H1 (cell line): Measurements from ENCODE around the gene GPX5. TPM values are rescaled to one million over a fixed set of nuclear protein-coding genes. Genes with fewer than 3 reads are reported as not detected.

ENCODE experiments used
- CTCF ChIA-PET: fragments of 300-600 bp; sonication (Branson Sonifier 250); formaldehyde crosslinking; loops from one replicate; lab custom pipeline; 2021; ENCODE audit not compliant: partially characterized antibody; lab: Charles Lee
- POLR2A ChIA-PET: fragments of 300-600 bp; sonication (Branson Sonifier 250); formaldehyde crosslinking; loops from one replicate; lab custom pipeline; 2021; ENCODE audit warnings: inconsistent platforms; ENCODE audit not compliant: partially characterized antibody; lab: Charles Lee
- DNase-seq, 2 experiments: peaks; one replicate each; pipeline versions ENCODE4 v3.0.0 to v3.0.0-alpha.2; 2010 to 2022; ENCODE audit warnings: low spot score in 2 of 2, low read depth in 1 of 2, mixed read lengths in 1 of 2
- FAIRE-seq: peaks from 2 replicates; lab custom pipeline; 2011; peaks lifted over from hg19 to GRCh38; lab: Jason Lieb, UNC
- H2AFZ ChIP-seq: 2 replicates; pipeline ENCODE4 v1.8.1; 2012; ENCODE audit warnings: low read length, inconsistent platforms
- H2AK5ac ChIP-seq: 2 replicates; pipeline ENCODE4 v1.6.1; 2013; ENCODE audit warnings: low read depth, low read length
- H2BK120ac ChIP-seq: replicated peaks from 2 replicates; pipeline ENCODE3; 2013; ENCODE audit warnings: low read depth, low read length, inconsistent platforms
- H2BK12ac ChIP-seq: 2 replicates; pipeline ENCODE4 v1.6.1; 2013; ENCODE audit warnings: low read depth, low read length
- H2BK15ac ChIP-seq: 2 replicates; pipeline ENCODE4 v1.6.1; 2013; ENCODE audit warnings: low read length
- H2BK20ac ChIP-seq: 2 replicates; pipeline ENCODE4 v1.6.1; 2013; ENCODE audit warnings: low read length
- H2BK5ac ChIP-seq: 2 replicates; pipeline ENCODE4 v1.6.1; 2013; ENCODE audit warnings: low read depth, low read length
- H3K14ac ChIP-seq: 2 replicates; pipeline ENCODE4 v1.6.1; 2013; ENCODE audit warnings: inconsistent platforms; ENCODE audit not compliant: insufficient read length
- H3K18ac ChIP-seq: 2 replicates; pipeline ENCODE4 v1.6.1; 2013; ENCODE audit warnings: low read length; ENCODE audit errors: extremely low read depth
- H3K23ac ChIP-seq: 2 replicates; pipeline ENCODE4 v1.6.1; 2013; ENCODE audit warnings: inconsistent platforms; ENCODE audit not compliant: insufficient read length
- H3K23me2 ChIP-seq: 2 replicates; pipeline ENCODE4 v1.6.1; 2013; ENCODE audit warnings: low read depth, low read length
- H3K27ac ChIP-seq: 2 replicates; pipeline ENCODE4 v1.6.1; 2011; ENCODE audit warnings: low read depth, low read length, inconsistent platforms
- H3K27me3 ChIP-seq, 4 experiments: replicated peaks in 1 of 4; 1 replicate in 1 of 4; 2 replicates in 3 of 4; pipeline versions ENCODE4 v1.6.1 to v1.8.1; 2011 to 2013; ENCODE audit warnings: low read length in 3 of 4, mild to moderate bottlenecking in 3 of 4, inconsistent platforms in 2 of 4, mixed read lengths in 2 of 4, moderate library complexity in 1 of 4; ENCODE audit not compliant: control insufficient read depth in 3 of 4, insufficient read depth in 3 of 4; ENCODE audit errors: extremely low read depth in 1 of 4
- H3K36me3 ChIP-seq, 4 experiments: 2 replicates each; pipeline versions ENCODE4 v1.6.1 to v1.8.1; 2011 to 2013; ENCODE audit warnings: mild to moderate bottlenecking in 4 of 4, low read length in 3 of 4, moderate library complexity in 2 of 4, control low read depth in 1 of 4, inconsistent platforms in 1 of 4; ENCODE audit not compliant: insufficient read depth in 4 of 4, control insufficient read depth in 2 of 4
- H3K4ac ChIP-seq: replicated peaks from 2 replicates; pipeline ENCODE3; 2013; ENCODE audit warnings: low read length, low read depth, mixed read lengths, inconsistent platforms; ENCODE audit not compliant: insufficient read length
- H3K4me1 ChIP-seq, 4 experiments: replicated peaks in 1 of 4; 1 replicate in 1 of 4; 2 replicates in 3 of 4; pipeline versions ENCODE4 v1.6.1 to v1.8.1; 2011 to 2013; ENCODE audit warnings: low read length in 3 of 4, inconsistent platforms in 2 of 4, mixed read lengths in 1 of 4; ENCODE audit not compliant: insufficient read depth in 4 of 4, control insufficient read depth in 3 of 4
- H3K4me2 ChIP-seq, 2 experiments: 2 replicates each; pipeline versions ENCODE4 v1.6.1 to v1.8.1; 2011 to 2013; ENCODE audit warnings: low read depth in 2 of 2, low read length in 2 of 2, control low read depth in 1 of 2, inconsistent platforms in 1 of 2, mild to moderate bottlenecking in 1 of 2; ENCODE audit not compliant: insufficient read depth in 1 of 2
- H3K4me3 ChIP-seq, 4 experiments: fragments of 200-600, 300-600 bp in 1 of 4; sonication (generic), shearing (Covaris generic), sonication (Bioruptor Twin) in 1 of 4; 2 replicates each; pipeline versions ENCODE4 v1.5.1 to v1.8.1; 2011 to 2016; ENCODE audit warnings: low read length in 4 of 4, low read depth in 3 of 4, control low read depth in 2 of 4, inconsistent platforms in 2 of 4, mild to moderate bottlenecking in 2 of 4, mixed read lengths in 1 of 4, moderate library complexity in 1 of 4; ENCODE audit not compliant: insufficient read depth in 2 of 4; ENCODE audit errors: extremely low read depth in 1 of 4
- H3K56ac ChIP-seq: replicated peaks from 2 replicates; pipeline ENCODE3; 2013; ENCODE audit warnings: low read depth, mild to moderate bottlenecking, mixed read lengths, low read length, inconsistent platforms; ENCODE audit not compliant: insufficient read length
- H3K79me1 ChIP-seq: 2 replicates; pipeline ENCODE4 v1.6.1; 2013; ENCODE audit warnings: low read depth, low read length, control low read depth
- H3K79me2 ChIP-seq, 2 experiments: 2 replicates each; pipeline versions ENCODE4 v1.6.1 to v1.8.1; 2012 to 2013; ENCODE audit warnings: low read length in 2 of 2, mild to moderate bottlenecking in 2 of 2, inconsistent platforms in 1 of 2; ENCODE audit not compliant: insufficient read depth in 2 of 2, control insufficient read depth in 1 of 2
- H3K9ac ChIP-seq, 4 experiments: replicated peaks in 1 of 4; 1 replicate in 1 of 4; 2 replicates in 3 of 4; pipeline versions ENCODE4 v1.6.1 to v1.8.1; 2011 to 2013; ENCODE audit warnings: low read depth in 3 of 4, low read length in 3 of 4, control low read depth in 2 of 4, mild to moderate bottlenecking in 2 of 4, moderate library complexity in 2 of 4, inconsistent platforms in 1 of 4; ENCODE audit errors: extremely low read depth in 1 of 4
- H3K9me3 ChIP-seq, 2 experiments: 2 replicates each; pipeline versions ENCODE4 v1.6.1 to v1.8.1; 2012 to 2013; ENCODE audit warnings: mild to moderate bottlenecking in 2 of 2, moderate library complexity in 2 of 2, control low read depth in 1 of 2, inconsistent platforms in 1 of 2, low read depth in 1 of 2, low read length in 1 of 2, mixed read lengths in 1 of 2; ENCODE audit not compliant: insufficient read depth in 2 of 2
- H4K20me1 ChIP-seq, 2 experiments: replicated peaks in 1 of 2; 2 replicates each; pipeline versions ENCODE3 to v1.8.1; 2011 to 2013; ENCODE audit warnings: inconsistent platforms in 2 of 2, low read length in 2 of 2, mild to moderate bottlenecking in 1 of 2; ENCODE audit not compliant: insufficient read depth in 2 of 2, control insufficient read depth in 1 of 2
- H4K5ac ChIP-seq: 2 replicates; pipeline ENCODE4 v1.6.1; 2013; ENCODE audit warnings: low read length, low read depth, mixed read lengths, inconsistent platforms; ENCODE audit not compliant: insufficient read length
- H4K8ac ChIP-seq: 2 replicates; pipeline ENCODE4 v1.8.0; 2013; ENCODE audit warnings: mild to moderate bottlenecking, moderate library complexity, low read length, inconsistent platforms; ENCODE audit not compliant: insufficient read depth; ENCODE audit errors: extremely low read depth
- H4K91ac ChIP-seq: replicated peaks from 2 replicates; pipeline ENCODE3; 2013; ENCODE audit warnings: low read length, mixed read lengths, inconsistent platforms; ENCODE audit not compliant: insufficient read length
- EP300 ChIP-seq, 2 experiments: IDR thresholded peaks; 1 replicate in 1 of 2; 2 replicates in 1 of 2; pipeline ENCODE4 v1.6.1; 2011 to 2012; ENCODE audit warnings: low read depth in 2 of 2, low read length in 2 of 2, mild to moderate bottlenecking in 2 of 2, borderline replicate concordance in 1 of 2, inconsistent platforms in 1 of 2, moderate library complexity in 1 of 2
- GABPA ChIP-seq: IDR thresholded peaks from 2 replicates; pipeline ENCODE4 v1.6.1; 2011; ENCODE audit warnings: mild to moderate bottlenecking, low read length, moderate library complexity, borderline replicate concordance; ENCODE audit not compliant: insufficient read depth
- KDM1A ChIP-seq: fragments of 200-600, 300-600 bp; sonication (generic); IDR thresholded peaks from 2 replicates; pipeline ENCODE4 v1.7.1; 2016; ENCODE audit warnings: mild to moderate bottlenecking, low read length, borderline replicate concordance
- POLR2AphosphoS5 ChIP-seq: IDR thresholded peaks from 2 replicates; pipeline ENCODE4 v1.6.1; 2011; ENCODE audit warnings: low read depth, low read length
- RBBP5 ChIP-seq: IDR thresholded peaks from 2 replicates; pipeline ENCODE4 v1.7.1; 2012; ENCODE audit warnings: low read depth, mild to moderate bottlenecking, inconsistent platforms, low read length, moderate library complexity, borderline replicate concordance
- RFX5 ChIP-seq: IDR thresholded peaks from 2 replicates; pipeline ENCODE4 v1.6.1; 2011; ENCODE audit warnings: low read depth, low read length, improper control_type of control experiment, borderline replicate concordance
- RNF2 ChIP-seq: fragments of 200-900, 300-1000 bp; sonication (generic); IDR thresholded peaks from 2 replicates; pipeline ENCODE4 v1.7.1; 2016; ENCODE audit warnings: borderline replicate concordance, low read depth, mild to moderate bottlenecking, antibody characterized with exemption, low read length; ENCODE audit not compliant: poor library complexity, severe bottlenecking; ENCODE audit errors: missing control alignments
- SAP30 ChIP-seq: fragments of 300-600 bp; sonication (generic); IDR thresholded peaks from 2 replicates; pipeline ENCODE4 v1.7.1; 2012; ENCODE audit warnings: low read length, moderate library complexity, mild to moderate bottlenecking, inconsistent platforms; ENCODE audit not compliant: insufficient read depth, insufficient replicate concordance
- SP2 ChIP-seq: IDR thresholded peaks from 2 replicates; pipeline ENCODE4 v1.6.1; 2012; ENCODE audit warnings: mild to moderate bottlenecking, low read length, inconsistent platforms
- TCF12 ChIP-seq: IDR thresholded peaks from 2 replicates; pipeline ENCODE4 v1.6.1; 2011; ENCODE audit warnings: low read depth, mild to moderate bottlenecking, low read length
- TEAD4 ChIP-seq: IDR thresholded peaks from 2 replicates; pipeline ENCODE4 v1.6.1; 2012; ENCODE audit warnings: low read depth, low read length, inconsistent platforms, mixed read lengths
- WGBS, 2 experiments: shearing (Covaris generic) in 1 of 2; methylation state at CpG; one replicate each; pipeline versions ENCODE4 v1.1.6 to v1.1.7; 2013 to 2015; ENCODE audit warnings: low lambda C conversion rate in 2 of 2, mixed read lengths in 2 of 2, inconsistent platforms in 1 of 2, low coverage in 1 of 2, missing lambda C conversion rate in 1 of 2; ENCODE audit not compliant: insufficient replicate concordance in 2 of 2, insufficient coverage in 1 of 2, insufficient read length in 1 of 2; ENCODE audit errors: extremely low coverage in 1 of 2, missing lambda C conversion rate in 1 of 2; 5-methylcytosine and 5-hydroxymethylcytosine counted together
- polyA plus RNA-seq, 7 experiments: library from polyadenylated mRNA; depleted of rRNA in 3 of 7; stranded (reverse) in 5 of 7; unstranded in 2 of 7; fragments of >200 nt in 5 of 7; fragments of 200-250 nt in 2 of 7; gene quantifications; 1 replicate in 5 of 7; 2 replicates in 1 of 7; 4 replicates in 1 of 7; pipeline versions ENCODE4 v1.2.1 to v1.2.3, GENCODE V29; 2011 to 2013; ENCODE audit warnings: missing spikeins in 2 of 7, mixed read lengths in 2 of 7
- total RNA-seq: library from RNA; stranded (reverse); fragmentation: NEBNext Ultra II Directional; extraction: Animal tissue kit (Norgen Biotek cat#: 25700); gene quantifications from 2 replicates; pipeline ENCODE4 v1.2.1, GENCODE V29; 2021
- TF ChIP-seq, protein P1 (sequence below): IDR thresholded peaks from 2 replicates; pipeline ENCODE4 v1.6.1; 2012; ENCODE audit warnings: inconsistent platforms

Gene GPX5
- total and polyA plus RNA-seq, 2 of the 8 experiments (the other 6 are each of a cell fraction or from before 2014, with no cell fraction given) = 0.08 TPM; not detected in 1

DNA sequence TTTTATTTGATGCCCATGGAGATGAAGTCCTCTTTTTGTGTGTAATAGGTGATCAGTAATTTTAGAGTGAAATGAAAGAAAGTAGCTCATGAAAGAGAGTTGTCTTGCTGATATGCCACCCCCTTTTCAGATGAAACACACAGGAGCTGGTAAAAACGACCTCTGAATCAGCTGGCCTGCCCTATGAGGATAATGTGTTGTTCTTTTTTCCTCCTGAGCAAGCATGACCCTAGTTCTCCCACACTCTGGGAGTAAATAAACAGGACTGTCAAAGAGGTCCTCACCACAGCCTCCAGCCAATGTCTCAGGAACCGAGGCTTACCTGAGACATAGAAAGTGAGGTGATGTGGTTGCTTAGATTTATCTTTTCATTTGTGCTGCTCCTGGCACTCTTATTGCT lies 29.5 kb downstream of the GPX5 start:
- ChIA-PET CTCF (interaction anchor here (1.0 to 1.3 kb wide), 2 partner anchors 12 to 29 kb away, joined by 3 to 4 read pairs; no protein-coding TSS in a partner anchor), POLR2A (interaction anchor here (0.9 to 1.3 kb wide), 3 partner anchors 12 to 34 kb away, joined by 3 to 7 read pairs (median 4); no protein-coding TSS in a partner anchor)
- Histone ChIP-seq H3K4me1 (peaks cover 0 to 6% (median 3%) of the 10 kb centered on the region in 4 experiments; a peak in 3 of 7 replicates), H3K18ac (no peak overlapping the region), H3K4me3 (no peak overlapping the region), H4K5ac (no peak overlapping the region), H2AFZ (no peak overlapping the region), H2BK120ac (no peak overlapping the region), H3K9ac (no peak overlapping the region), H3K4ac (no peak overlapping the region), H2BK12ac (no peak overlapping the region), H4K20me1 (no peaks in the 10 kb centered on the region), H3K36me3 (no peaks in the 10 kb centered on the region), H3K23me2 (peaks cover 2% of the 10 kb centered on the region; the same call in 1 of the 2 replicates), H3K56ac (no peak overlapping the region), H3K79me2 (no peaks in the 10 kb centered on the region), H4K8ac (no peak overlapping the region), H3K4me2 (no peak overlapping the region; a peak in 1 of 4 replicates), H2AK5ac (no peak overlapping the region), H2BK15ac (no peak overlapping the region), H2BK20ac (no peak overlapping the region), H2BK5ac (no peak overlapping the region), H3K79me1 (no peaks in the 10 kb centered on the region), H3K27ac (no peak overlapping the region), H3K14ac (no peak overlapping the region), H3K9me3 (no peaks in the 10 kb centered on the region), H4K91ac (no peak overlapping the region), H3K23ac (no peak overlapping the region), H3K27me3 (peaks cover 1 to 32% (median 20%) of the 10 kb centered on the region in 4 experiments)
- no peak for FAIRE-seq
- 66% methylated on average over 2 of the region's 2 CpGs; no CpG with 5 or more reads in 1 of the 2 experiments for WGBS, 2 experiments
- TF ChIP-seq, protein P1, sequence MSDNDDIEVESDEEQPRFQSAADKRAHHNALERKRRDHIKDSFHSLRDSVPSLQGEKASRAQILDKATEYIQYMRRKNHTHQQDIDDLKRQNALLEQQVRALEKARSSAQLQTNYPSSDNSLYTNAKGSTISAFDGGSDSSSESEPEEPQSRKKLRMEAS = no peak
- no peak for TF ChIP-seq GABPA
- no peak for TF ChIP-seq TEAD4
- no peak for TF ChIP-seq TCF12
- TF ChIP-seq RBBP5 = no peak
- no peak for TF ChIP-seq RFX5
- TF ChIP-seq EP300 (IDR thresholded peaks at IDR 0.05; ENCODE audit: borderline replicate concordance in 1 of 2, low read depth in 2 of 2, low read length in 2 of 2) = no peak
- no peak for TF ChIP-seq SAP30
- TF ChIP-seq KDM1A = no peak
- TF ChIP-seq POLR2AphosphoS5 = no peak
- TF ChIP-seq SP2 = no peak
- no peak for TF ChIP-seq RNF2
- DNase-seq = no peak
